Body of pancreas (tissue), 4 donors: ENCODE data around the gene PCDHGC3.

Experiments used
- POLR2A ChIP-seq, 3 donors: fragments of 450-650 bp; IDR thresholded peaks; one replicate each; pipeline ENCODE4 v1.6.1; 2016; ENCODE audit warnings: antibody characterized with exemption in 3 of 3, mild to moderate bottlenecking in 2 of 3
- TF ChIP-seq, protein P1 (sequence below), 7 experiments: fragments of 450-650 bp in 4 of 7; fragments of 200-600 bp in 3 of 7; sonication (generic) in 3 of 7; IDR thresholded peaks; one replicate each; pipeline ENCODE4 v1.5.1; 2016 to 2019; ENCODE audit warnings: antibody characterized with exemption in 7 of 7

DNA sequence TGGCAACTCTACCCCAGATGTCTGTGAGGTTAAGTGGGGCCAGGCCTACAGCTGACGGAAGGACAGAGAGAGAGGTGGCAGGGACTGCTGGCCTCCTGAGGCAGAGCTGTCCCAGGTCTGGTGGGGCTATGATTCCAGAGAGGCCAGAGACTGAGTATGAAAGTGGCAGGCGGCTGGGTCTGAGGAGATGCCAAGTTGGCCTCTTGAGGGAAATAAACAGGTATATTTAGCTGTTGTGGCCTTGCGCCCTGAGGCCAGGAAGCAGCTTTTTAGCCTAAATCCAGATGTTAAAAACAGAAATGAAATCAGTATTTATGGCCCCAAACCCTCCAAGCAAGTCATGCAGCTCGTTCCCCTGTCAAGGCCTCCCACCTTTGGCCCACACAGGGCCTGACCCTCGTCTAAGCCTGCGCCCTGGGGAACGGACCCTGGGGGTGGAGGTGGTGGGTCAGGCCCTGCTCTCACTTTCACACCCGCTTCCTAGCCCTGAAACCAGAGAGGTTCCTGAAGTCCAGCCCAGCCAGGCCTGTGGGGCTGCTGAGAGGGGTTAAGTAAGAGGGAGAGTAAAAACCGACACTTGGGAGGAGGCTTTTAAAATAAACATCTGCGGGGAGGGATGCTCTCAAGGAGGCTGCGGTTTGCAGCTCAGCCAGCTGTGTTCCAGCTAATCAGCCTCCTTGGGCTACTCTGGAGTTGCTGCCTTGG is 31.8 kb downstream of the PCDHGC3 start:
- TF ChIP-seq, protein P1, sequence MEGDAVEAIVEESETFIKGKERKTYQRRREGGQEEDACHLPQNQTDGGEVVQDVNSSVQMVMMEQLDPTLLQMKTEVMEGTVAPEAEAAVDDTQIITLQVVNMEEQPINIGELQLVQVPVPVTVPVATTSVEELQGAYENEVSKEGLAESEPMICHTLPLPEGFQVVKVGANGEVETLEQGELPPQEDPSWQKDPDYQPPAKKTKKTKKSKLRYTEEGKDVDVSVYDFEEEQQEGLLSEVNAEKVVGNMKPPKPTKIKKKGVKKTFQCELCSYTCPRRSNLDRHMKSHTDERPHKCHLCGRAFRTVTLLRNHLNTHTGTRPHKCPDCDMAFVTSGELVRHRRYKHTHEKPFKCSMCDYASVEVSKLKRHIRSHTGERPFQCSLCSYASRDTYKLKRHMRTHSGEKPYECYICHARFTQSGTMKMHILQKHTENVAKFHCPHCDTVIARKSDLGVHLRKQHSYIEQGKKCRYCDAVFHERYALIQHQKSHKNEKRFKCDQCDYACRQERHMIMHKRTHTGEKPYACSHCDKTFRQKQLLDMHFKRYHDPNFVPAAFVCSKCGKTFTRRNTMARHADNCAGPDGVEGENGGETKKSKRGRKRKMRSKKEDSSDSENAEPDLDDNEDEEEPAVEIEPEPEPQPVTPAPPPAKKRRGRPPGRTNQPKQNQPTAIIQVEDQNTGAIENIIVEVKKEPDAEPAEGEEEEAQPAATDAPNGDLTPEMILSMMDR (IDR thresholded peaks at IDR 0.05), result no peak
- TF ChIP-seq POLR2A (IDR thresholded peaks at IDR 0.05), result no peak
